OCI-LY1 (cell line): ENCODE results near the gene PID1.

Experiments used
- H2AFZ ChIP-seq: fragments of 200-600 bp; sonication (generic), shearing (Covaris generic); 2 replicates; pipeline ENCODE4 v1.6.0; 2014; ENCODE audit warnings: antibody characterized with exemption, mild to moderate bottlenecking, low read length
- H3F3A ChIP-seq: fragments of 200-600 bp; sonication (generic), shearing (Covaris generic); 2 replicates; pipeline ENCODE4 v1.6.0; 2014; ENCODE audit warnings: mild to moderate bottlenecking, antibody characterized with exemption, low read length, moderate library complexity; ENCODE audit not compliant: insufficient read depth
- H3K27ac ChIP-seq: fragments of 200-600 bp; sonication (generic); 2 replicates; pipeline ENCODE4 v1.5.1; 2014; ENCODE audit warnings: low read length, mixed run types, mild to moderate bottlenecking, low read depth; ENCODE audit not compliant: poor library complexity, severe bottlenecking
- H3K27me3 ChIP-seq: fragments of 200-600 bp; sonication (generic); 2 replicates; pipeline ENCODE4 v1.6.0; 2014; ENCODE audit warnings: antibody characterized with exemption, mild to moderate bottlenecking, low read length, moderate library complexity; ENCODE audit not compliant: insufficient read depth
- H3K36me3 ChIP-seq: fragments of 200-600 bp; sonication (generic); 2 replicates; pipeline ENCODE4 v1.6.1; 2014; ENCODE audit warnings: mild to moderate bottlenecking, antibody characterized with exemption, low read length, moderate library complexity, mixed read lengths; ENCODE audit not compliant: insufficient read depth
- H3K4me1 ChIP-seq: fragments of 200-600 bp; sonication (generic); 2 replicates; pipeline ENCODE4 v1.5.1; 2014; ENCODE audit warnings: mild to moderate bottlenecking, low read length, moderate library complexity; ENCODE audit not compliant: insufficient read depth, severe bottlenecking
- H3K4me2 ChIP-seq: fragments of 200-600 bp; sonication (generic), shearing (Covaris generic); 2 replicates; pipeline ENCODE4 v1.6.1; 2014; ENCODE audit warnings: low read length
- H3K4me3 ChIP-seq: fragments of 200-600 bp; sonication (generic); 2 replicates; pipeline ENCODE4 v1.5.1; 2014; ENCODE audit warnings: low read length, low read depth, mild to moderate bottlenecking, mixed read lengths; ENCODE audit not compliant: poor library complexity, severe bottlenecking
- H3K79me2 ChIP-seq: fragments of 200-600 bp; shearing (Covaris generic); 2 replicates; pipeline ENCODE4 v1.6.1; 2016; ENCODE audit warnings: mixed run types, low read length, mixed read lengths; ENCODE audit not compliant: insufficient read depth
- H3K9ac ChIP-seq: fragments of 200-600 bp; sonication (generic), shearing (Covaris generic); 2 replicates; pipeline ENCODE4 v1.6.1; 2014; ENCODE audit warnings: mild to moderate bottlenecking, low read length, mixed read lengths
- H3K9me2 ChIP-seq: fragments of 200-600 bp; sonication (generic), shearing (Covaris generic); 2 replicates; pipeline ENCODE4 v1.6.1; 2014; ENCODE audit warnings: low read depth, mild to moderate bottlenecking, low read length, mixed read lengths
- H3K9me3 ChIP-seq: fragments of 200-600 bp; shearing (Covaris generic); 2 replicates; pipeline ENCODE4 v1.6.1; 2014; ENCODE audit warnings: low read length, mixed read lengths
- H4K20me1 ChIP-seq: fragments of 200-600 bp; sonication (generic), shearing (Covaris generic); 2 replicates; pipeline ENCODE4 v1.6.0; 2016; ENCODE audit warnings: mild to moderate bottlenecking, low read length; ENCODE audit not compliant: insufficient read depth
- CTCF ChIP-seq: fragments of 200-600 bp; sonication (generic), shearing (Covaris generic); IDR thresholded peaks from 2 replicates; pipeline ENCODE4 v1.5.1; 2017; ENCODE audit warnings: mild to moderate bottlenecking, antibody characterized with exemption, low read length, moderate library complexity, mixed read lengths
- EZH2 ChIP-seq: fragments of 200-600 bp; sonication (generic), shearing (Covaris generic); IDR thresholded peaks from 2 replicates; pipeline ENCODE4 v1.8.0; 2017; ENCODE audit warnings: borderline replicate concordance, mixed run types, mild to moderate bottlenecking, antibody characterized with exemption, low read length, moderate library complexity, mixed read lengths

PID1 gene

GRCh38 chr2:229249536-229249935, 21.6 kb downstream of the PID1 start:
- Histone ChIP-seq H3K4me3 (no peak overlapping the region), H3K9me2 (no peaks in the 10 kb centered on the region), H3F3A (no peaks in the 10 kb centered on the region), H3K9ac (no peak overlapping the region), H4K20me1 (no peaks in the 10 kb centered on the region), H3K9me3 (no peaks in the 10 kb centered on the region), H2AFZ (no peak overlapping the region), H3K79me2 (no peaks in the 10 kb centered on the region), H3K27ac (no peak overlapping the region), H3K4me2 (no peak overlapping the region), H3K36me3 (no peaks in the 10 kb centered on the region), H3K27me3 (no peaks in the 10 kb centered on the region), H3K4me1 (no peaks in the 10 kb centered on the region)
- TF ChIP-seq CTCF: no peak

- Histone ChIP-seq H3K9me3 (no peaks in the 10 kb centered on the region), H4K20me1 (no peaks in the 10 kb centered on the region), H3K9ac (no peak overlapping the region), H3K27ac (no peak overlapping the region), H3F3A (no peaks in the 10 kb centered on the region), H3K79me2 (no peaks in the 10 kb centered on the region), H3K27me3 (no peaks in the 10 kb centered on the region), H3K36me3 (no peaks in the 10 kb centered on the region), H3K4me1 (no peaks in the 10 kb centered on the region), H2AFZ (no peak overlapping the region), H3K4me3 (no peak overlapping the region), H3K9me2 (no peaks in the 10 kb centered on the region), H3K4me2 (no peak overlapping the region)
- TF ChIP-seq EZH2: no peak
- TF ChIP-seq CTCF: no peak
Measured at GRCh38 chr2:229246334-229246733, 24.8 kb downstream of the PID1 start.

GRCh38 chr2:229244975-229245374, 26.1 kb downstream of the PID1 start:
- H3K4me1 ChIP-seq: no peaks in the 10 kb centered on the region
- no peaks in the 10 kb centered on the region for H3K79me2 ChIP-seq
- no peak overlapping the region for H3K4me3 ChIP-seq
- H3K4me2 ChIP-seq: no peak overlapping the region
- H4K20me1 ChIP-seq: no peaks in the 10 kb centered on the region
- no peaks in the 10 kb centered on the region for H3F3A ChIP-seq
- no peak for TF ChIP-seq CTCF
- TF ChIP-seq EZH2: no peak
- no peak overlapping the region for H3K27ac ChIP-seq
- H3K9me3 ChIP-seq: no peaks in the 10 kb centered on the region
- no peaks in the 10 kb centered on the region for H3K36me3 ChIP-seq
- no peak overlapping the region for H3K9ac ChIP-seq
- no peaks in the 10 kb centered on the region for H3K27me3 ChIP-seq
- H2AFZ ChIP-seq: no peak overlapping the region
- H3K9me2 ChIP-seq: no peaks in the 10 kb centered on the region
